SKM-1 treated with dmso at 0.1 percent for 144 hours (cell line): ENCODE results near the gene FCER1G.

Experiments used
- DNase-seq: peaks from one replicate; lab custom pipeline; 2025; ENCODE audit not compliant: unreplicated experiment; lab: John Stamatoyannopoulos, UW

Gene FCER1G

GRCh38 chr1:161215076-161215475, at the start of gene FCER1G:
Gene FCER1G (plus strand): TSS chr1:161215295. CDS start chr1:161215322, 27 bp downstream.
- peak; percentile 81 for DNase-seq

GRCh38 chr1:161165742-161166668, 49.1 kb upstream of the FCER1G start, which contains the start of gene PPOX:
Gene PPOX (plus strand): TSS chr1:161166426. CDS start chr1:161166848, 422 bp downstream.
- DNase-seq = peak; percentile 100

DNA sequence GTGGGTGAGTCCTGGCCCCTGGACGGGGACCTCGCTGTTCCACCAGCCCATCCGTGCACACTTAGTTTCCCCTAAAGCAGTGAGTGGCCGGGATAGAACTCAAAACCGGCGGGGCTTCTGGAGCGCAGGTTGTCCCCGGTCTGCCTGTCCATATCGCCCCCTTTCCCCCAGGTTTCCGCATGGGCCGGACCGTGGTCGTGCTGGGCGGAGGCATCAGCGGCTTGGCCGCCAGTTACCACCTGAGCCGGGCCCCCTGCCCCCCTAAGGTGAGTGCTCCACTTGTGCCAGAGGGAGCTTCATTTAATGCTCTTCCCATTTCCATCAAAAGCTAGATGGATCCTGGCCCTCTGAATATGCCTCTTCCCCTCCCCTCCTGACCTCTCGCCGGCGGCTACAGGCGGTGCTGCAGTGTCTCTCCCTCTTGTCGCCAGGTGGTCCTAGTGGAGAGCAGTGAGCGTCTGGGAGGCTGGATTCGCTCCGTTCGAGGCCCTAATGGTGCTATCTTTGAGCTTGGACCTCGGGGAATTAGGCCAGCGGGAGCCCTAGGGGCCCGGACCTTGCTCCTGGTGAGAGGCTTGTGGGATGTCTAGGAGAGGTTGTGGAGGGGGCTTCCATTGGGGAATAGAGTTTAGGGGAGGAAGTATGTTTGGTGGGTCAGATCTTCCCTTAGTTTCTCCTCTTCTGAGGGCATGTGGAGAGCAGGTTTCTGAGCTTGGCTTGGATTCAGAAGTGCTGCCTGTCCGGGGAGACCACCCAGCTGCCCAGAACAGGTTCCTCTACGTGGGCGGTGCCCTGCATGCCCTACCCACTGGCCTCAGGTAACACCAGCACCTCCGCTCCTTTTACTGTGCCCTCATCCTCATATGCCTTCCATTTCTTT, 48.2 kb upstream of the FCER1G start:
- DNase-seq = no peak

DNA sequence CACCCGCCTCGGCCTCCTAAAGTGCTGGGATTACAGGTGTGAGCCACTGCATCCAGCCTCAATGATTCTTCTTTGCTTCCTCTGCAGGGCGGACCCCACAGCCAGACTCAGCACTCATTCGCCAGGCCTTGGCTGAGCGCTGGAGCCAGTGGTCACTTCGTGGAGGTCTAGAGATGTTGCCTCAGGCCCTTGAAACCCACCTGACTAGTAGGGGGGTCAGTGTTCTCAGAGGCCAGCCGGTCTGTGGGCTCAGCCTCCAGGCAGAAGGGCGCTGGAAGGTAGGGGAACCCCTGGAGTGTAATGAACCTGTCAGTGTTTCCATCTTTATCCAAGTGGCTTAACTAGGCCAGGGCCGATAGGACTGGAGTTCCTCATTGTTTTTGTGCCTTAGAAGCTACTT, 46.2 kb upstream of the FCER1G start:
- no peak for DNase-seq

DNA sequence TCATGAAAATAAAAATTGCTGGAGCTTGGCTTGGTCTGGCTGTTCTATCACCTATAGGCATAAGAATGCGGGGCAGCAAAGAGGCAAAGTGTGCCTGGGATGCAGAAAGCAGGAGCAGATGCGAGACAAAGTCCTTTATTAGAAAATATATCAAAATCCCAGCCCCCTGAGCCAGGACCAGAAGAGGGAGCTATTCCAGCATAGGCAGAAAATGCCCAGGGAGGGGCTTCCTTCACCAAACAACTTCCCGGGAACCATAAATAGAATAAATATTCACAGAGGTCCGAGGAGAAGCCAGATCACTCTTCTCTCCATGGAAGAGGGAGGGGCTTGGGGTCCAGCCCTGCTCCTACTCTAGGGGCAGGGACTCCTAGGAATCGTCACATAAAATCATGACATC, 43.9 kb upstream of the FCER1G start:
- DNase-seq = no peak

DNA sequence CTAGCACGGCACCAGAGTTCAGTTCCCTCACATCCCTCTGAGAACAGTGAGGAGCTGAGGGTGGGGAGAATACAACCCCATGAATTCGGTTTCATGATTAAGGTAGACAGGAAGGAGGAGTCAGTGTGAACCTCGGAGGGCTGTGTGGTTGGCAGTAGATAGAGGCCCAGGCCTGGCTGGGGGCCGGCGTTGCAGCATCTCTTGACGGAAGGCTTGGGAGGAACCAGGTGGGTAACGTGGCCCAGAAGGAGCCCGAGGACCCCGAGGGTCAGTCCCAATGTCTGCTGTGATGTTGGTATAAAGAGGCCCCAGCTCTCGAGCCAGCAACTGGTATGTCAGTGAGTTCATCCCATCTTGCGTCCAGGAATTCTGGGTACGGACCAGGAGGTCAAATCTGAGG, 43.4 kb upstream of the FCER1G start:
- no peak for DNase-seq

- no peak for DNase-seq
These were observed 42.7 kb upstream of the FCER1G start for GRCh38 chr1:161172349-161172748.

GRCh38 chr1:161172776-161173376, 42.2 kb upstream of the FCER1G start:
- DNase-seq = no peak

DNA sequence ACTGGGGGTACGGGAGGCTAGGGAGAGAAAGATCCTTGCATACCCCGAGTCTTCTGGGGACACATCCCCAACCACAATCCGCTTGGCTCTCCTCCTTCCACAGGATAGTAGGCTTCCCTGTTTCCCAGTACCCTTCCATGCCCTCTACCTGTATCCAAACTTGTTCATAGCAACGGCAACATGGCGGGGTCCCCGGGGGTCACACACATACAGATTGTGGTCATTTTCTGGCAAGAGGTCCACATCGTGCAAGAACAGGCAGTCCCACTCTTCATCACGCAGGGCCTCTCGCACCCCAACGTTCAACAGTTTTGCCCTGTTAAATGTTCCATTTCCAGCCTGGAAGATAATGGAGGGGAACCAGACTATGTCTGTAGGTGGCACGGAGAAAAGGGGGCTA, 41.4 kb upstream of the FCER1G start:
- no peak for DNase-seq

- no peak for DNase-seq
These were observed 40.2 kb upstream of the FCER1G start for GRCh38 chr1:161174911-161175310.

DNA sequence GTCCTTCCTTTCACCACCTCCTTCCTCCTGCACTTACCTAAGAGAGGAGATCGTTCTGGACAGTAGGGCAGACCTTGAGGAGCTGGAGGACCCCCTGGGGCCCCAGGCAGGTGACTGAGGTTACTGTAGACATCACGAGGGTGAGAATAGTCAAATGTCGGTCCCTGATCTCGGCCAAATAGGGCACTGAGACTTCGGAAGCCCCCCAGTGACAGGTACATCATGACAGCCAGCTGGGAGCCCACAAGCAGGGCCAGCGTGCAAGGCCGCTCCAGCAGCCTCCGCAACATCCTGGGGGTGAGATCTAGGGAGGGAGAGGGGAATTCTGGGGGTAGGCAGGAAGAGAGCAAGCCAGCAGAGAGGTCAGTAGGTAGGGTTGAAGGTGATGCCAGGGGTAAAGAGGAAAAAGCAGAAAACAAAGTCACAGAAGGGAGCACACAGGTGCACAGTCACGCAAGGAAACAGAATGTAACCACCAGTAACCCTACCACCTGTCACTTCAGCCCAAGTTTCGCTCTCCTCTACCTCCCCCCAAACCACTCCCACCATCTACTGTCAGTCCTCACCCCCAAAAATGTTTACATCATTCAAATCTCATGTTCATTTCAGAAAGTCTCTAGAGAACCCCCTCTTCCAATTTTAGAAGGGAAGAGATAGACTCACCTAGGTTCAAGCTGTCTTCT, 39.2 kb upstream of the FCER1G start:
- DNase-seq = no peak

DNA sequence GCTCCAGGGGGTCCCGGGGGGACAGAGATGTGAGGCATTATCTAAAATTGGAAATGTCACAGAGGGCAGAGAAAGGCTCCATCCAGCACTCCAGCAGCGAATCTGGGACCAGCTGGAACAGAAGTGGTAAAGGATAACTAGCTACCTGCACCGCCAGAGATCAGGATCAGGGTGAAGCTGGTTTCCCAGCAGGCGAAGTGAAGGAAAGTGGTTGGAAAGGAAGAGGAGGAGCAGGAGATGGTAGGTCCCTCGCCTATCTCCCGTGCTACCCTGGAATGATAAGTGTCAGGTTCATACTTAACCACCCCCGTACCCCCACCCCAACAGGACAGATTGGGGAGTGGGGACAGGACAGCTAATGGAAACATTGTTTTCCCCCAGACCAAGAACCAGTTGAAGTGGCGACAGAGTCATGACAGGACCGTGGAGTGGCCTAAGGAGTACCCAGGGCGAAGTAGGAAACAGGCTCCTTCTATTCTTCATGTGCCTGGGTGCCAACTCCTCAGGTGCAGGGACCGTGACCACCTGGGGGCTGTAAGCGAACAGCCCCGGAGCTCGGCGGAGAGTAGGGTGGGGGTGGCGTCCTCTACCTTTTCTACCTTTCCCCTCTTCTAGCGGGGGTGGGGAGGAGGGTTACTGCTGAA, 38.5 kb upstream of the FCER1G start:
- no peak for DNase-seq

DNA sequence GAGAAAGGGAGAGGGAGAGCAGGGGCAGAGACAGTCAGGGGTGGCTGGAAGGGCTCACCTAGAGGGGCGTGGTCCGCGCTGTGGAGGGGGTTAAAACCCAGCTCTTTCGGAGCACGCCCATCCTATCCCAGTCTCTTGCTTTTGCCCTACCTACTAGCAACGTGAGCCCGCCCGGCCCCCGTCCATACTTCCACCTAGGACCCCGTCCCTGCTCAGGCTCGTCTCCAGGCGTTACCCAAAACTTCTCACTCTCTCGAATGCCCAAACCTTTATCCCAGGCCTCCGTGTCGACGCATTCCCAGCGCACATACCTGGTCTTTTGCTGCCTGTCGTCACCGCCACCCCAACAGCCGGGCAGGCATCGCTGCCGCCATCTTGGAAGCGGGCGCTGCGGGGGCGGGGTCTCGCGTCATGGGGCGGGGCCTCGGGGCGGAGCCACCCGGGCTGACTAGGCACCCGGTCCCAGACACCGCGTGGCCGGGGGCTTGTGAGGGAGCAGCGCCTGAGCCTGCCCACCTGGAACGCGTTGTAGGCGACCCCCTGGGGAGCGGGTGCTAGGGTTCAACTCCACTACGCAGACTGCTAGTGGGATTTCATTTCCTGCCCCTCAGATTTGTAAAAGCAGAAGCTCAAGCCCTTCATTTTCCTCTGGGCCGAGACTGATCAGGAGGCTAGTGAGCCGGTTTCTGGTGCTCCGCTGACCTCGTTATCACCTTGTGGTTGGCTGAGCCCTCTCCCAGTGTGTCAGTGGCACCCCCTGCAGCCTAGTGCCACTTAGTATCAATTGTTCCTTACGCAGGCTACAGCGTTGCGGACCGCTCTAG, 37.8 kb upstream of the FCER1G start, which contains the start of gene B4GALT3:
Gene B4GALT3 (minus strand): TSS at position 396 of the 824 bp plus-strand sequence. CDS start 1,447 bp downstream, outside the sequence.
- DNase-seq = peak; percentile 88

GRCh38 chr1:161177936-161178244, 37.2 kb upstream of the FCER1G start:
- no peak for DNase-seq

- no peak for DNase-seq
These were observed 35.4 kb upstream of the FCER1G start for GRCh38 chr1:161179698-161180097.

DNA sequence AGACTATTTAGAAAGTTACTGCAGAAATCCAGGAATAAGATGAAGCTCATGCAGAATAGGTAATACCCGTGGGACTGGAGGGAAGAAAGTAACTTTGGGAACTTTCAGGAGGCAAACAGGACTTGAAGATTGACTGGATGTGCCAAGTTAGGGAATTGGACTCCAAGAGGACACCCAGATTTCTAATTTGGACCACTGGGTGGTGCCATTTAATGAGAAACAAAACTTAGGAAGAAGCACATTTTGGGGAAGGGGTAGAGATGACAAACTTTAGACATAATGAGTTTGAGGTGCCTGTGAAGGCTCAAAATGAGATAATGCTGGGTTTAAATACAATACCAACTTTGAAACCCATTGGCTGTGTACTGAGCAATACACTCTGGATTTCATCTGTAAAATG, 34.5 kb upstream of the FCER1G start:
- DNase-seq = peak; percentile 14

GRCh38 chr1:161182214-161182613, 32.9 kb upstream of the FCER1G start:
- DNase-seq = peak; percentile 33

GRCh38 chr1:161185282-161185682, 29.8 kb upstream of the FCER1G start:
- peak; percentile 99 for DNase-seq

GRCh38 chr1:161185732-161186311, 29.3 kb upstream of the FCER1G start:
- peak; percentile 100 for DNase-seq
